NCI-H2196 treated with DMSO at 0.1 percent for 48 hours (cell line): ENCODE results near the gene ZSCAN4.

Experiments used
- DNase-seq: peaks from one replicate; lab custom pipeline; 2025; ENCODE audit not compliant: unreplicated experiment; lab: John Stamatoyannopoulos, UW

Gene ZSCAN4

GRCh38 chr19:57672466-57672865, 3.7 kb downstream of the ZSCAN4 start:
- no peak for DNase-seq

GRCh38 chr19:57675881-57676280, 7.1 kb downstream of the ZSCAN4 start:
- DNase-seq, result no peak

- no peak for DNase-seq
Measured at GRCh38 chr19:57682226-57682766, 13.6 kb downstream of the ZSCAN4 start.

- no peak for DNase-seq
Measured at GRCh38 chr19:57686727-57687126, 18.0 kb downstream of the ZSCAN4 start.

GRCh38 chr19:57687363-57688010, 18.8 kb downstream of the ZSCAN4 start:
- DNase-seq, result no peak

DNA sequence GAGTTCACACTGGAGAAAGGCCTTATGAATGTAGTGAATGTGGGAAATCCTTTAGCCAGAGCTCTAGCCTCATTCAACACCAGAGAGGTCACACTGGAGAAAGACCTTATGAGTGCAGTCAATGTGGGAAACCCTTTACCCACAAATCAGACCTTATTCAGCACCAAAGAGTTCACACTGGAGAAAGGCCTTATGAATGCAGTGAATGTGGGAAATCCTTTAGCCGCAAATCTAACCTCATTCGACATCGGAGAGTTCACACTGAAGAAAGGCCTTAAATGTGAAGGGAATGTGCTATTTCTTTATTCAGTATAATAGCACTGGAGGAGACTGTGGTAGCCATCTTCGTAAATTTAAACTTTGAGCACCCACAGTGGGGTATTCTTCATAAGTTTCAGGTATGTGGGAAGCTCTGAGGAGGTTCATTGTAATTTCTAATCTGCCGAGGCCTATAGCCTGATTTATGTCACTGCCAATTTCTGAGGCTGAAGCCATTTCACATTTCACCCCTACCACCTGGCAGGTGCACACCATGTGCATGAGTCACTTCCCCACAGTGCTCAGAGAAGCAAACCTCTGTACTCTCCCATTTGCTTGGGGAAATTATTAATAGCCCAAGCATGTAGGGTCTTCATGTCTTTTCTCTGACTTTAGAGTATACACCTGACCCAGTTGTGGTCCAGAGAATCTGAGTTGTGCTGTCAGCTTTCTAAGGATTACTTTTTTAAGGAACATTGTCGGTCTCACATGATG, 19.5 kb downstream of the ZSCAN4 start:
- DNase-seq, result no peak

DNA sequence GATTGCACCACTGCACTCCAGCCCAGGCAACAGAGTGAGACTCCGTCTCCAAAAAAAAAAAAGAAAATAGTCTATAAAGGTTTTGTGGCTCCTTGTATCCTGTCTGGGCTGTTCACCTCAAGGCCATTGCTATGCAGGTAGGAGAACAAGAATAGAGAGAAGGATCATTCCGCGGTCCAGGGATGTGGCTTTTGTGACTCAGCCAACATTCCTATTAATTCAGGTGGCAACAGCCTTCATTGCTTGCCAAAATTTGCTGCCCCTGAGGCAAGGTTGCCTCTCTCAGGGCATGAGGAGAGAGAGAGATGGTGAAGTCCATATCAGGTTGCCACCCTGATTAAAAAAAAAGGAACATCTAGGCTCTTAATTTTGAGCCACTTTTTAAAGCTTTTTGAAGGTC, 21.0 kb downstream of the ZSCAN4 start:
- DNase-seq, result no peak

DNA sequence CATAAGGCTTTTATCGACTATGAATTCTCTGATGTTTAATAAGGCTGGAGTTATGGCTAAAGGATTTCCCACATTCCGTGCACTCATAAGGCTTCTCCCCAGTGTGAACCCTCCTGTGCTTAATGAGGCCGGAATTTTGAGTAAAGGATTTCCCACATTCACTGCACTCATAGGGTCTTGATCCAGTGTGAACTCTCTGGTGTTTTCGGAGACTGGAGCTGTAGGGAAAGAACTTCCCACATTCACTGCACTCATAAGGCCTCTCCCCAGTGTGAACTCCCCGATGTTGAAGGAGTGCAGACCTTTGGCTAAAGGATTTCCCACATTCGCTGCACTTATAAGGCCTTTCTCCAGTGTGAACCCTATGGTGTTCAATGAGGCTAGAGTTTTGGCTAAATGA, 32.9 kb downstream of the ZSCAN4 start:
- no peak for DNase-seq

GRCh38 chr19:57706346-57706745, 37.6 kb downstream of the ZSCAN4 start:
- no peak for DNase-seq

DNA sequence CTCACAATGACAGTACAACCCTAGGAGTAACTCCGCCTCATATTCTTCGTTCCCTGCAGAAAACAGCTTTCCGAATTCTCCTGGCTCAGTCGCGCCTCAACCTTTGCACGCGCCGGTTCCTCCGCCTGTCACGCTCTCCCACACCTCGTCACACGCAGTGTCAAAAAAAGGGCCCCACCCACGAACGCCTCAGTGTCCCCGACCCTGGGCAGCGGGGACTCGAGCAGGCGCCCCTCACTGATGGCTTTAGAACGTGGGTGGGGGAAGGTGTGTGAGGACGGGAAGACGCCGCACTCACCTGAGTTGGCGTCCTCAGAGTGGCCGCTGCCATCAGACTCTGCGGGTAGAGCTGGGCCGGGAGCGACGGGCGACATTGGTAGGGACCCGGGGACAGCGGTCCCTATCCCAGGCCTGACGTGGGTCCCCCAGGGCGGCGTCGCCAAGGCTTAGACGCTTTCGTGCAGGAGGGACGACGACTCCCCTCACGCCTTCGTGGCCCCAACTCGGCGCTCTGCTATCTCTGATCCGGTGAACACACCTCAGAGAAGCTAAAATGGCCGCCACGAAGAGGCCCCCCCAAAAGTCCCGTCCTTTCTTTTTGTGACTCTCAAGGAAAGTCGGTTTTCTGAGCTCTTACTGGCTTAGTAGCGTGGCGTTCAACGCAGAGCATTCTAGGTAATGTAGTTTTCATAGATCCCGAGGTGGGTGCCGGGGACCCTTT, 40.1 kb downstream of the ZSCAN4 start, which contains the start of gene ZNF154:
Gene ZNF154 (minus strand): TSS at position 564 of the 721 bp plus-strand sequence. CDS start 233 bp downstream, at position 331.
- DNase-seq, result no peak

- no peak for DNase-seq
Measured at GRCh38 chr19:57709616-57710015, 40.9 kb downstream of the ZSCAN4 start.

- no peak for DNase-seq
Measured at GRCh38 chr19:57712222-57712621, 43.5 kb downstream of the ZSCAN4 start.

GRCh38 chr19:57719424-57719823, 50.7 kb downstream of the ZSCAN4 start:
- DNase-seq, result no peak

DNA sequence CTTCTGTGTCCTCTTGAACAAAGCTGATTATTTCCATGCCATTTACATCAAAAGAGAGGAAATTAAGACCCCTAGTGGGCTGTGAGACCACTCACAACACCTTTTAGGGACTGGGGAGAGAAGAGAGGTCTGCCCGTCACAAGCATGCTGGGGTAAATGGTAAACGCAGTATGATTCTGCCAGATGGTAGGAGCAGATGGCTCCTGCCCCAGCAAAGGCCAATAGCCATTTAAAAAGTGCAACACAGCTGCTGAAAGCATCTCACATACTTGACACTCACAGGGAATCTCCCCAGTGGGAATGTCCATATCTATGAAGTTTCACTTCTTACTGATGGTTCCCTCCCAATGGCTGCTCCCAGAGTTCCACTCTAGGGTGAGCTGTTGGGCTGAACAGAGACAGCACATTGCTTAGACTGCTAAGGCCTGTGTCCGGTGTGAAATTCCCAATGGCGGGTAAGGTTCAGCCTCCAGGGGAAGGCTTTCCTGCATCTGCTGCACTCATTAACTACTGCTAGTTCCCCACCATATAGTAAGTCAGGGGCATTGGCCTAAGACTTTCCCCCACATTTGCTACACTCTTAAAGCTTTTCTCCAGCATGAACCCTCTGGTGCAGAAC, 51.3 kb downstream of the ZSCAN4 start:
- DNase-seq, result no peak

- no peak for DNase-seq
Measured at GRCh38 chr19:57720878-57721277, 52.1 kb downstream of the ZSCAN4 start.
